WTC11 (cell line): ENCODE measurements around the gene SMIM20. TPM values are rescaled to one million over a fixed set of nuclear protein-coding genes. Genes with fewer than 3 reads are reported as not detected.
A peak's percentile ranks its signal among the peaks of the same experiment; 100 is the strongest.

Experiments
- ATAC-seq: fragments of 200-7000 bp; cut with Tn5 transposase; 2 replicates; pipeline ENCODE4 v1.10.0; 2021; ENCODE audit warnings: mild to moderate bottlenecking, moderate library complexity
- CTCF ChIA-PET: fragments of 300-600 bp; sonication (Branson Sonifier 250); formaldehyde crosslinking; loops from one replicate; lab custom pipeline; 2021; ENCODE audit warnings: antibody characterized with exemption; lab: Charles Lee
- POLR2A ChIA-PET: fragments of 350-600 bp; sonication (Branson Sonifier 250); formaldehyde crosslinking; loops from one replicate; lab custom pipeline; 2021; ENCODE audit warnings: antibody characterized with exemption; lab: Charles Lee
- DNase-seq: peaks from one replicate; pipeline ENCODE4 v3.0.0; 2021; ENCODE audit warnings: low spot score
- H3K27ac Mint-ChIP-seq: 2 replicates; pipeline ENCODE4 v1.8.0; 2021; ENCODE audit warnings: mixed read lengths
- H3K27me3 Mint-ChIP-seq: 2 replicates; pipeline ENCODE4 v1.8.0; 2021; ENCODE audit warnings: low read depth, mild to moderate bottlenecking, moderate library complexity, mixed read lengths
- H3K36me3 Mint-ChIP-seq: 2 replicates; pipeline ENCODE4 v1.8.0; 2021; ENCODE audit warnings: mixed read lengths
- H3K4me1 Mint-ChIP-seq: 2 replicates; pipeline ENCODE4 v1.8.0; 2022; ENCODE audit warnings: mixed read lengths
- H3K4me3 Mint-ChIP-seq: 2 replicates; pipeline ENCODE4 v1.8.0; 2021; ENCODE audit warnings: mild to moderate bottlenecking, moderate library complexity, mixed read lengths
- H3K9me3 Mint-ChIP-seq: 2 replicates; pipeline ENCODE4 v1.8.0; 2021; ENCODE audit warnings: mixed read lengths
- AFF4 ChIP-seq: sonication (generic); formaldehyde crosslinking; IDR thresholded peaks from 2 replicates; pipeline ENCODE4 v1.8.1; 2023; ENCODE audit warnings: mild to moderate bottlenecking, missing genetic modification reagents, borderline replicate concordance
- ATF2 ChIP-seq: sonication (generic); formaldehyde crosslinking; IDR thresholded peaks from 2 replicates; pipeline ENCODE4 v1.8.1; 2022; ENCODE audit warnings: low read depth, missing genetic modification reagents, borderline replicate concordance
- ATF6 ChIP-seq: sonication (generic); formaldehyde crosslinking; IDR thresholded peaks from 2 replicates; pipeline ENCODE4 v1.8.1; 2023; ENCODE audit warnings: mild to moderate bottlenecking, missing genetic modification reagents
- CBFB ChIP-seq: sonication (generic); formaldehyde crosslinking; IDR thresholded peaks from 2 replicates; pipeline ENCODE4 v1.8.1; 2022; ENCODE audit warnings: mild to moderate bottlenecking, low read depth, missing genetic modification reagents
- CTCF ChIP-seq: fragments of 200-600 bp; IDR thresholded peaks from 2 replicates; pipeline ENCODE4 v1.8.0; 2022; ENCODE audit warnings: antibody characterized with exemption
- EMX1 ChIP-seq: fragments of 250-450 bp; sonication (Bioruptor Pico); IDR thresholded peaks from 2 replicates; pipeline ENCODE4 v1.8.0; 2021; ENCODE audit warnings: mild to moderate bottlenecking
- GTF2I ChIP-seq: fragments of 250-450 bp; sonication (Bioruptor Pico); conservative IDR thresholded peaks from 2 replicates; pipeline ENCODE4 v1.4.0; 2021; ENCODE audit warnings: mild to moderate bottlenecking
- MLX ChIP-seq: sonication (generic); formaldehyde crosslinking; IDR thresholded peaks from 2 replicates; pipeline ENCODE4 v1.8.1; 2023; ENCODE audit warnings: mild to moderate bottlenecking, missing genetic modification reagents, moderate library complexity
- MXD4 ChIP-seq: fragments of 250-450 bp; sonication (Bioruptor Pico); IDR thresholded peaks from 2 replicates; pipeline ENCODE4 v1.8.0; 2021; ENCODE audit warnings: mild to moderate bottlenecking, moderate library complexity, borderline replicate concordance
- NFYB ChIP-seq: sonication (generic); formaldehyde crosslinking; conservative IDR thresholded peaks from 2 replicates; pipeline ENCODE4 v1.8.0; 2022; ENCODE audit warnings: low read depth, missing genetic modification reagents
- NR1H2 ChIP-seq: sonication (generic); formaldehyde crosslinking; IDR thresholded peaks from 2 replicates; pipeline ENCODE4 v1.9.0; 2021; ENCODE audit warnings: mild to moderate bottlenecking, moderate library complexity, missing genetic modification reagents
- NR3C1 ChIP-seq: sonication (generic); formaldehyde crosslinking; conservative IDR thresholded peaks from 2 replicates; pipeline ENCODE4 v1.8.1; 2023; ENCODE audit warnings: low read depth, mild to moderate bottlenecking, missing genetic modification reagents
- OVOL2 ChIP-seq: fragments of 250-450 bp; sonication (Bioruptor Pico); IDR thresholded peaks from 2 replicates; pipeline ENCODE4 v1.9.0; 2021; ENCODE audit warnings: mild to moderate bottlenecking, borderline replicate concordance
- PREB ChIP-seq: sonication (generic); formaldehyde crosslinking; IDR thresholded peaks from 2 replicates; pipeline ENCODE4 v1.8.1; 2022; ENCODE audit warnings: mild to moderate bottlenecking, missing genetic modification reagents, moderate library complexity, borderline replicate concordance
- RELA ChIP-seq: sonication (generic); formaldehyde crosslinking; IDR thresholded peaks from 2 replicates; pipeline ENCODE4 v1.8.1; 2022; ENCODE audit warnings: missing genetic modification reagents, mild to moderate bottlenecking, borderline replicate concordance
- TCF7 ChIP-seq: sonication (generic); formaldehyde crosslinking; IDR thresholded peaks from 2 replicates; pipeline ENCODE4 v1.8.0; 2022; ENCODE audit warnings: mild to moderate bottlenecking, low read depth, missing genetic modification reagents, moderate library complexity
- ZBTB21 ChIP-seq: sonication (generic); formaldehyde crosslinking; IDR thresholded peaks from 2 replicates; pipeline ENCODE4 v1.8.1; 2023; ENCODE audit warnings: mild to moderate bottlenecking, missing genetic modification reagents, borderline replicate concordance
- ZMAT4 ChIP-seq: fragments of 250-450 bp; sonication (Bioruptor Pico); IDR thresholded peaks from 2 replicates; pipeline ENCODE4 v1.9.0; 2021; ENCODE audit warnings: mild to moderate bottlenecking
- ZNF512 ChIP-seq: sonication (generic); formaldehyde crosslinking; IDR thresholded peaks from 2 replicates; pipeline ENCODE4 v1.8.1; 2022; ENCODE audit warnings: missing genetic modification reagents, borderline replicate concordance
- total RNA-seq: library from RNA; stranded (reverse); gene quantifications from 3 replicates; pipeline ENCODE4 v1.2.3, GENCODE V29; 2021

The SMIM20 gene
- total RNA-seq, 1 experiment from 2014 or later: 39.4 TPM

GRCh38 chr4:25948051-25948450, 34.0 kb downstream of the SMIM20 start:
- DNase-seq (no peak), ATAC-seq (no peak)
- POLR2A ChIA-PET: no interaction called here
- H3K27ac Mint-ChIP-seq: no peak overlapping the region
- H3K9me3 Mint-ChIP-seq: no peaks in the 10 kb centered on the region
- no peak for TF ChIP-seq AFF4
- TF ChIP-seq MXD4 (CRISPR knock-in tag): no peak
- TF ChIP-seq ZNF512: no peak
- TF ChIP-seq NR1H2 (CRISPR knock-in tag): no peak
- no peak for TF ChIP-seq NR3C1 (CRISPR knock-in tag)
- no peak for TF ChIP-seq CBFB (CRISPR knock-in tag)
- no peak for TF ChIP-seq EMX1 (CRISPR knock-in tag)
- no peak for TF ChIP-seq CTCF
- H3K4me3 Mint-ChIP-seq: no peak overlapping the region
- peaks cover 40% of the 10 kb centered on the region for H3K4me1 Mint-ChIP-seq
- H3K36me3 Mint-ChIP-seq: no peaks in the 10 kb centered on the region
- CTCF ChIA-PET: interaction anchor here (0.5 to 0.7 kb wide), 2 partner anchors 12 to 40 kb away, joined by 3 read pairs; no protein-coding TSS in a partner anchor
- peaks cover 4% of the 10 kb centered on the region; the same call in 1 of the 2 replicates for H3K27me3 Mint-ChIP-seq

- Mint-ChIP-seq H3K36me3 (no peaks in the 10 kb centered on the region), H3K4me1 (peaks cover 49% of the 10 kb centered on the region), H3K27me3 (peaks cover 4% of the 10 kb centered on the region; the same call in 1 of the 2 replicates), H3K9me3 (no peaks in the 10 kb centered on the region), H3K4me3 (no peak overlapping the region), H3K27ac (no peak overlapping the region)
- ATAC-seq (peak; percentile 58), DNase-seq (peak; percentile 54)
- POLR2A ChIA-PET: no interaction called here
- CTCF ChIA-PET: interaction anchor here (0.5 kb wide), 1 partner anchor 134 kb away, joined by 3 read pairs; no protein-coding TSS in a partner anchor
- TF ChIP-seq GTF2I (CRISPR knock-in tag): no peak
- no peak for TF ChIP-seq ATF6
- TF ChIP-seq ZBTB21 (CRISPR knock-in tag): no peak
- no peak for TF ChIP-seq PREB (CRISPR knock-in tag)
- TF ChIP-seq NFYB (CRISPR knock-in tag): no peak
- TF ChIP-seq ZMAT4: no peak
- TF ChIP-seq OVOL2: no peak
- no peak for TF ChIP-seq ATF2
- no peak for TF ChIP-seq MLX
- no peak for TF ChIP-seq RELA (CRISPR knock-in tag)
- TF ChIP-seq ZNF512: no peak
- no peak for TF ChIP-seq TCF7 (CRISPR knock-in tag)
Measured at GRCh38 chr4:25949173-25949748, 35.2 kb downstream of the SMIM20 start.
